ENCODE data around the gene PDGFRA. TPM values are rescaled to one million over a fixed set of nuclear protein-coding genes. Genes with fewer than 3 reads are reported as not detected.

Gene PDGFRA
- polyA plus RNA-seq, 3 donors: not detected

- H3K4me1 ChIP-seq (ENCODE audit: control insufficient read depth in 1 of 2, insufficient read depth in 2 of 2, low read length in 2 of 2): no peaks in the 10 kb centered on the region
- Mint-ChIP-seq H3K36me3 (no peaks in the 10 kb centered on the region), H3K9me3 (peaks cover 0 to 4% (median 1%) of the 10 kb centered on the region in 7 donors), H3K27ac (peak overlapping the region in 1 of 7 donors; percentile 27), H3K4me1 (no peaks in the 10 kb centered on the region), H3K27me3 (ENCODE audit: low read depth in 3 of 3) (peaks cover 0 to 8% (median 8%) of the 10 kb centered on the region in 3 donors), H3K4me3 (no peak overlapping the region)
- TF ChIP-seq CTCF (IDR thresholded peaks at IDR 0.05): no peak
- no peak overlapping the region for H2AFZ ChIP-seq (ENCODE audit: insufficient read depth, low read depth, low read length, poor library complexity, severe bottlenecking)
- intact Hi-C loops (cut with micrococcal nuclease): no loop called here
- WGBS (ENCODE audit: insufficient coverage): 100% methylated on average over 3 of the region's 11 CpGs
- H3K9ac ChIP-seq (ENCODE audit: insufficient read depth, low read length, poor library complexity, severe bottlenecking): no peak overlapping the region
- no peak overlapping the region for H3K4me2 ChIP-seq (replicated peaks; ENCODE audit: extremely low read depth, low read length, poor library complexity, severe bottlenecking)
- H3K79me2 ChIP-seq (ENCODE audit: insufficient read depth, low read length): no peaks in the 10 kb centered on the region
- no peaks in the 10 kb centered on the region for H3K9me3 ChIP-seq (replicated peaks in 1 of 2; ENCODE audit: control insufficient read depth in 1 of 2, insufficient read depth in 1 of 2, low read length in 2 of 2)
- no peak overlapping the region for H3K27ac ChIP-seq (ENCODE audit: low read depth in 1 of 2, low read length in 2 of 2)
- H4K20me1 ChIP-seq (ENCODE audit: insufficient read depth, low read length): no peaks in the 10 kb centered on the region
- DNase-seq: no peak
- no peaks in the 10 kb centered on the region for H3K27me3 ChIP-seq (ENCODE audit: control insufficient read depth in 2 of 2, insufficient read depth in 2 of 2, low read length in 2 of 2)
- no peaks in the 10 kb centered on the region for H3K36me3 ChIP-seq (replicated peaks in 1 of 2; ENCODE audit: control insufficient read depth in 1 of 2, insufficient read depth in 2 of 2, low read length in 2 of 2)
- no peak overlapping the region for H3K4me3 ChIP-seq (replicated peaks in 1 of 3; ENCODE audit: low read depth in 2 of 3, low read length in 3 of 3)
Observed at GRCh38 chr4:54256491-54257486, 27.7 kb downstream of the PDGFRA start.

- no peaks in the 10 kb centered on the region for H3K9me3 ChIP-seq (replicated peaks in 1 of 2; ENCODE audit: control insufficient read depth in 1 of 2, insufficient read depth in 1 of 2, low read length in 2 of 2)
- no peaks in the 10 kb centered on the region for H3K36me3 ChIP-seq (replicated peaks in 1 of 2; ENCODE audit: control insufficient read depth in 1 of 2, insufficient read depth in 2 of 2, low read length in 2 of 2)
- H3K79me2 ChIP-seq (ENCODE audit: insufficient read depth, low read length): no peaks in the 10 kb centered on the region
- H2AFZ ChIP-seq (ENCODE audit: insufficient read depth, low read depth, low read length, poor library complexity, severe bottlenecking): no peak overlapping the region
- no peak overlapping the region for H3K4me3 ChIP-seq (replicated peaks in 1 of 3; ENCODE audit: low read depth in 2 of 3, low read length in 3 of 3)
- 75% methylated on average over 2 of the region's 4 CpGs for WGBS (ENCODE audit: insufficient coverage)
- H3K9me3 Mint-ChIP-seq: peaks cover 0 to 1% (median 0%) of the 10 kb centered on the region in 7 donors
- H3K27me3 Mint-ChIP-seq (ENCODE audit: low read depth in 3 of 3): peaks cover 0 to 2% (median 0%) of the 10 kb centered on the region in 3 donors
- no peak for TF ChIP-seq CTCF (IDR thresholded peaks at IDR 0.05)
- H3K4me2 ChIP-seq (replicated peaks; ENCODE audit: extremely low read depth, low read length, poor library complexity, severe bottlenecking): no peak overlapping the region
- no peaks in the 10 kb centered on the region for H3K4me1 Mint-ChIP-seq
- H3K27ac ChIP-seq (ENCODE audit: low read depth in 1 of 2, low read length in 2 of 2): no peak overlapping the region
- intact Hi-C loops (cut with micrococcal nuclease): no loop called here
- no peaks in the 10 kb centered on the region for H4K20me1 ChIP-seq (ENCODE audit: insufficient read depth, low read length)
- no peak overlapping the region for H3K9ac ChIP-seq (ENCODE audit: insufficient read depth, low read length, poor library complexity, severe bottlenecking)
- no peak overlapping the region for H3K27ac Mint-ChIP-seq
- H3K36me3 Mint-ChIP-seq: no peaks in the 10 kb centered on the region
- H3K27me3 ChIP-seq (ENCODE audit: control insufficient read depth in 2 of 2, insufficient read depth in 2 of 2, low read length in 2 of 2): no peaks in the 10 kb centered on the region
- no peaks in the 10 kb centered on the region for H3K4me1 ChIP-seq (ENCODE audit: control insufficient read depth in 1 of 2, insufficient read depth in 2 of 2, low read length in 2 of 2)
- DNase-seq: no peak
- H3K4me3 Mint-ChIP-seq: no peak overlapping the region
Observed at GRCh38 chr4:54265366-54265765, 36.3 kb downstream of the PDGFRA start.
